GM12872 (cell line): Measurements from ENCODE around the gene CHAF1B.

Experiments used
- CTCF ChIP-seq: IDR thresholded peaks from 3 replicates; pipeline ENCODE4 v1.5.1; 2011; ENCODE audit warnings: low read depth, mild to moderate bottlenecking, low read length, moderate library complexity; ENCODE audit not compliant: insufficient read depth

Gene CHAF1B

GRCh38 chr21:36396325-36396724 lies 11.1 kb downstream of the CHAF1B start:
- TF ChIP-seq CTCF = no peak

- no peak for TF ChIP-seq CTCF
Observed at GRCh38 chr21:36396971-36397370, 11.8 kb downstream of the CHAF1B start.

DNA sequence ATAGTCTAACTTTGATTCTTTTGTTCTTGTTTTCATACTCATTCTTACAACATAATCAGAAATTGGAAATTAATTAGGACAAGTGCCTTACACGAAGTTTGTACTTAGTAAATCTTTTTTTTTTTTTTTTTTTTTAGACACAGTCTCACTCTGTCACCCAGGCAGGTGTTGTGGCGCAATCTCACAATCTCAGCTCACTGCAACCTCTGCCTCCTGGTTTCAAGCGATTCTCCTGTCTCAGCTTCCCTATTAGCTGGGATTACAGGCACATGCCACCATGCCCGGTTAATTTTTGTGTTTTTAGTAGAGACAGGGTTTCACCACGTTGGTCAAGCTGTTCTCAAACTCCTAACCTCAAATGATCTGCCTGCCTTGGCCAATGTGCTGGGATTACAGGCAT lies 12.4 kb downstream of the CHAF1B start:
- no peak for TF ChIP-seq CTCF

DNA sequence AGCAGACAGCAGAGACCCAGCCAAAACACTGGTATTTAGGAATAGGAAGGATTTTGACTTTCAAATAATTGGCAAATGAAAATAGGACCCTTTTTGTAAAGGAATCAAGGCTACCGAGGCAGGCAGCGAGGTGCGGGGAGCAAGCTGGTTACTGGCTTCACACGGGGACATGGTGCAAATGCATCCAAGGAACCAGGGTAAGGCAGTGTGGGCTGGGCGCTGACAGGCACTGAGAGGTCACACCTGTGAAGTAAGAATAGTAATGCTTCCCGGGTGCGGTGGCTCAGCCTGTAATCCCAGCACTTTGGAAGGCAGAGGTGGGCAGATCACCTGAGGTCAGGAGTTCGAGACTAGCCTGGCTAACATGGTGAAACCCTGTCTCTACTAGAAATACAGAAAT lies 15.5 kb downstream of the CHAF1B start:
- no peak for TF ChIP-seq CTCF

DNA sequence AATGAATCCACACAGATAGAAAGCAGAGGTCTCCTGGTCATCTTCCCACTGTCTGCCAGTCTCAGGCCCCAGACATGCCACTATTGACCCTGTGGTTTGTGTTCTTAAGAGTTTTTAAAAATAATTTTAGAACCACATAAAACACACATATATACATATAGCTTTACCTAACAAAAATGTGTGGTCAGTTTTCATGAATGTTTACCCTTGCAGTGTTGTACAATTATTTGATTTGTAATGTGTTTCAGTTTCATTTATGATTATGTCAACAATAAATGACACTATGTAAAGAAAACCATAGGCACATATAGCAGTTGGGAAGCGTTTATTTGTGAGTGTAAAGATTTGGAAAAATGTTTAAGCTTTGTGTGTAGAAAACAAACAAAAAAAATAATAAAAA lies 17.1 kb downstream of the CHAF1B start:
- no peak for TF ChIP-seq CTCF

- no peak for TF ChIP-seq CTCF
Observed at GRCh38 chr21:36403713-36404112, 18.5 kb downstream of the CHAF1B start.

DNA sequence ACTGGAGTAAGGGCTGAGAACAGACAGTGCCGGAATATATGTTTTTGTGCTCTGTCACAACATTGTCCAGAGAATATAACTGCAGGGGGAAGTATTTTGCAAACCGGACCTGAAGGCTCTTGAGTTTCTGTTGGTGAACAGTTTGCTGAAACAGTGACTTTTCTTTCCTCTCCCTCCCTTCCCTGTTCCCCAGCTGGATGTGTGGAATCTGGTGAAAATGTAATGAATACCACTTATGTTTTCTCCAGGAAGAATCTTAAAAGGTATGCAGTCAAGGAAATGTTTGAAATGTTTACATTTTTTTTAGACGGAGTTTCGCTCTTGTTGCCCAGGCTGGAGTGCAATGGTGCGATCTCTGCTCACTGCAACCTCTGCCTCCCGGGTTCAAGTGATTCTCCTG lies 23.4 kb downstream of the CHAF1B start:
- TF ChIP-seq CTCF = no peak

DNA sequence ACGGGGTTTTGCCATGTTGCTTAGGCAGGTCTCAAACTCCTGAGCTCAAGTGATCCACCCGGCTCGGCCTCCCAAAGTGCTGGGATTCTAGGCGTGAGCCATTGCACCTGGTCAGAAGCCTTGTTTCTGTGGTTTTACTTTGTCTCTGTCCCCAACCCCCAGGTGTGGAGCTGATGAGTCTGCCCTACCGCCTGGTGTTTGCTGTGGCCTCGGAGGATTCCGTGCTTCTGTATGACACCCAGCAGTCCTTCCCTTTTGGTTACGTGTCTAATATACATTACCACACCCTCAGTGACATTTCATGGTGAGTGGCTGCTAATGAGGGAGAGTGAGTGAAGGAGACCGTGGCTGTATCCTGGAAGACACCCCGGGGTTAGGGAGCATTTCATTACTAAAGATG lies 26.1 kb downstream of the CHAF1B start:
- no peak for TF ChIP-seq CTCF
